Heart left ventricle (tissue), 13 donors: ENCODE results near the gene PRKCA.

Experiments used
- CTCF ChIP-seq, 12 donors: fragments of 200-600 bp; sonication (generic) in 4 of 12; IDR thresholded peaks; one replicate each; pipeline versions ENCODE4 v1.5.0 to v1.8.0; 2018 to 2022; ENCODE audit warnings: antibody characterized with exemption in 12 of 12, mild to moderate bottlenecking in 5 of 12
- POLR2A ChIP-seq, 2 donors: fragments of 450-650 bp; IDR thresholded peaks; one replicate each; pipeline ENCODE4 v1.6.1; 2017; ENCODE audit warnings: antibody characterized with exemption in 2 of 2, mild to moderate bottlenecking in 2 of 2, moderate library complexity in 2 of 2
- donor health status: ischemic (EF 13 %, LVEDD 7.1; RV severe dilation, severe dysfunction).
- donor health status: DM: no; HTN: yes; CAD: no.
- donor health status: DM: no; HTN: no; CAD: no.
- donor health status: ischemic (EF 25% LVEDD 6.9; RV normal size, moderate dysfunction).
- donor health status: ischemic (EF 25% LVEDD 5.7; RV mildly dilated, moderate dysfunction).
- donor health status: ischemic (EF 35%, LVEDD 5.7; RV mildly dilated, moderate dysfunction).
- donor health status: nonischemic (EF 11% LVEDD 7.7; RV severe dilation, severe dysfunction).
- donor health status: DM: yes; HTN: yes; CAD: no.
- donor health status: PGD.
- donor health status: ischemic (EF 29% LVEDD 5.4; RV normal size, mild dysfunction).
- donor health status: nonischemic (EF 23%, LVEDD 6.1; RV moderate dilation, normal function).

- no peak for TF ChIP-seq CTCF (IDR thresholded peaks at IDR 0.05)
- no peak for TF ChIP-seq POLR2A (IDR thresholded peaks at IDR 0.05)
These were observed 77.6 kb downstream of the PRKCA start for GRCh38 chr17:66379996-66380395.
